C4-2B (cell line): ENCODE data around the gene SIT1.

Experiments
- H3K27ac ChIP-seq: fragments of 450-650 bp; 2 replicates; pipeline ENCODE4 v1.5.1; 2017
- ZFX ChIP-seq: fragments of 450-650 bp; IDR thresholded peaks from 2 replicates; pipeline ENCODE4 v1.6.1; 2017
- TF ChIP-seq, protein P1 (sequence below): fragments of 450-650 bp; conservative IDR thresholded peaks from 2 replicates; pipeline ENCODE4 v1.5.1; 2017; ENCODE audit warnings: mild to moderate bottlenecking

SIT1 gene

DNA sequence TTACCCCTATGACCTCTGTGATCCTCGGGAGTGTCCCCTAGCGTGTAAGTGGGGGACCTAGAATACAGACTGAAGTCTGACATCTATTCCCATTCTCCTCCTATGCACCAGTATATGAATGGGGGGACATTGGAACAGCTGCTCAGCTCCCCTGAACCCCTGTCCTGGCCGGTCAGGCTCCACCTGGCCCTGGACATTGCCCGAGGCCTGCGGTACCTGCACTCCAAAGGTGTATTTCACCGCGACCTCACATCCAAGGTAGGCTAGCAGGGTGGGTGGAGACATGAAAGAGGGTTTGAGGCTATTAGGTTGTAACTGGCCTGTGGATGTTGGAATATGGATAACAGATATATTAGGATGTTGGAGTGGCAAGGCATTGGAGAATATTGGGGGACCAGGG, 44.0 kb downstream of the SIT1 start:
- TF ChIP-seq, protein P1, sequence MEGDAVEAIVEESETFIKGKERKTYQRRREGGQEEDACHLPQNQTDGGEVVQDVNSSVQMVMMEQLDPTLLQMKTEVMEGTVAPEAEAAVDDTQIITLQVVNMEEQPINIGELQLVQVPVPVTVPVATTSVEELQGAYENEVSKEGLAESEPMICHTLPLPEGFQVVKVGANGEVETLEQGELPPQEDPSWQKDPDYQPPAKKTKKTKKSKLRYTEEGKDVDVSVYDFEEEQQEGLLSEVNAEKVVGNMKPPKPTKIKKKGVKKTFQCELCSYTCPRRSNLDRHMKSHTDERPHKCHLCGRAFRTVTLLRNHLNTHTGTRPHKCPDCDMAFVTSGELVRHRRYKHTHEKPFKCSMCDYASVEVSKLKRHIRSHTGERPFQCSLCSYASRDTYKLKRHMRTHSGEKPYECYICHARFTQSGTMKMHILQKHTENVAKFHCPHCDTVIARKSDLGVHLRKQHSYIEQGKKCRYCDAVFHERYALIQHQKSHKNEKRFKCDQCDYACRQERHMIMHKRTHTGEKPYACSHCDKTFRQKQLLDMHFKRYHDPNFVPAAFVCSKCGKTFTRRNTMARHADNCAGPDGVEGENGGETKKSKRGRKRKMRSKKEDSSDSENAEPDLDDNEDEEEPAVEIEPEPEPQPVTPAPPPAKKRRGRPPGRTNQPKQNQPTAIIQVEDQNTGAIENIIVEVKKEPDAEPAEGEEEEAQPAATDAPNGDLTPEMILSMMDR = no peak
- no peak for TF ChIP-seq ZFX
- no peak overlapping the region for H3K27ac ChIP-seq

DNA sequence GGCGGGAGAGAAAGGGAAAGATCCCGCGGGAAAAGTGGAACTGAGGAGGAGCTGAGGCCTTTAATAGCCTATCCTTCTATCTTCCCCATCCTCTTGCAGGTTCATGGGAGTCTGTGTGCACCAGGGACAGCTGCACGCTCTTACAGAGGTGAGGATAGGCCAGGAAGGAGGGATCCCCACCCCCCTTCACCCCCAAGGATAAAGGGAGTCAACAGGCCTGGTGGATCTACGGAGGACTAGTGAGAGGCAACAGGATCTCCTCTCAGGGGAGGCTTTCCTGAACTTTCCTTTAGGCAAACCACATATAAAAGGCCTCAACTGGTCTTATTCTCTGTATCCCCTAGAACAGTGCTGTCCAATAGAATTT, 44.6 kb downstream of the SIT1 start:
- H3K27ac ChIP-seq = peak overlapping the region; percentile 85
- TF ChIP-seq, protein P1 = no peak
- no peak for TF ChIP-seq ZFX

DNA sequence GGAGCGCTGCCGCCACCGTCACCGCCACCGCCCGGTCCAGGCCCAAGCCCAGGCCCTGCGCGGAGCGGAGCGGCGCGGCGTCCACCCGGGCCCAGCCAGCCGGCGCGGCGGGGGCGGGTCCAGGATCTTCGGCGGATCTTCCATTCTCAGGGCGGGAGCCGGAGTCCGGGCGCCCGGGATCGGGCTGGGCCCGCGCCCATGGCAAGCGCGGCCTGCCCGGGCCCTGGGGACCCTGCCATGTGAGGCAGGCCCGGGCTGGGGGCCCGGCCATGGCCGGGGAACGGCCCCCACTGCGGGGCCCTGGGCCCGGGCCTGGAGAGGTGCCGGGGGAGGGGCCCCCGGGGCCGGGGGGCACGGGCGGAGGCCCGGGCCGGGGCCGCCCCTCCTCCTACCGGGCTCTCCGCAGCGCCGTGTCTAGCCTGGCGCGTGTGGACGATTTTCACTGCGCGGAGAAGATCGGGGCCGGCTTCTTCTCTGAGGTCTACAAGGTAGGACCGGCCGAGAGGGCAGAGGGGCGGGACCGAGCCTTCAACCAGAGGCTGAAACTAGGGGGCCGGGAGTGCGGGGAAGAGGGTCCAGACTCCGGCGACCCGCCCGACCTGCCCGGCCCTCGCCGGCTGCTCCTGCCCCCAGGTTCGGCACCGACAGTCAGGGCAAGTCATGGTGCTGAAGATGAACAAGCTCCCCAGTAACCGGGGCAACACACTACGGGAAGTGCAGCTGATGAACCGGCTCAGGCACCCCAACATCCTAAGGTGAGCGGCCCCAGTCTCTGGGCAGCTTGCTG, 45.2 kb downstream of the SIT1 start:
- peak overlapping the region; percentile 85 for H3K27ac ChIP-seq
- peak; percentile 96 for TF ChIP-seq ZFX
- TF ChIP-seq, protein P1 = no peak

DNA sequence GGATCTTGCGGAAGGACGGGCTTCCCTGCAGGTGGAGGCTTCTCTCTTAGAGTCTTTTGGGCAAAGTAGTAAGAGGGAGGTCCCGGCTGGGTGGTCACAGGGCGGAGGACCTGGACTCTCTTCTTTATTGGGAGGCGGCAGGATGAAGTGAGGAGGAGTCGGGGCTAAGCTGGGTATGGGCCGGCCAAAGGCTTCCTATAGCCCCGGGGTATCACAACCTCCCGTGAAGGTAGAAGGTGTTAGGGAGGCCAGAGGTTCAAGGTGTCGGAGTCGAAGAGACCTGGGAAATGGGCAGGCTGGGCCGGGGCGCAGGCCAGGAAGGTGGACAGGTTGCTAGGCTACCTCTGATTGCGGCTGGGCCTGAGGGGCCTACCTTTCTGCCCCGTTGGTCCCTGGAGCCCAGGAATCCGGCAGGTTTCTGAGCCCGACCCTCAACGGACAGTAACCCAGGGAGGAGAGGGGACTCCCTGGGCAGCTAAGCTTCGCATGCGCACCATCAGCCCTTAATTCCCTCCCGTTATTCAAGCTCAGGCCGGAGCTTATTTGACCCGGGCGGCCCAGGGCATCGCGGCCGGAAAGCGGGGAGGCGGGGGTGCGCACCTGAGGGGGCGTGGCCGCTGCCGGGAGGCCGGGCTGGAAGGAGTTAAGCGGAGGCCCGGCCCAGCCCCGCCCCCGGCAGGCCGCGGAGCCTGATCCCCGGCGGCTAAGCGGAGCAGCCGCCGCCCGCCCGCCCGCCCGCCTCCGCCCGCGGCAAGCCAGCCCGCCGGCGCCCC, 46.0 kb downstream of the SIT1 start, which contains the start of gene TESK1:
Gene TESK1 (plus strand): TSS at position 685 of the 773 bp plus-strand sequence. CDS start 358 bp downstream, outside the sequence.
- no peak for TF ChIP-seq ZFX
- TF ChIP-seq, protein P1 = no peak
- peak within 1 kb of the TSS; percentile 85 for H3K27ac ChIP-seq

DNA sequence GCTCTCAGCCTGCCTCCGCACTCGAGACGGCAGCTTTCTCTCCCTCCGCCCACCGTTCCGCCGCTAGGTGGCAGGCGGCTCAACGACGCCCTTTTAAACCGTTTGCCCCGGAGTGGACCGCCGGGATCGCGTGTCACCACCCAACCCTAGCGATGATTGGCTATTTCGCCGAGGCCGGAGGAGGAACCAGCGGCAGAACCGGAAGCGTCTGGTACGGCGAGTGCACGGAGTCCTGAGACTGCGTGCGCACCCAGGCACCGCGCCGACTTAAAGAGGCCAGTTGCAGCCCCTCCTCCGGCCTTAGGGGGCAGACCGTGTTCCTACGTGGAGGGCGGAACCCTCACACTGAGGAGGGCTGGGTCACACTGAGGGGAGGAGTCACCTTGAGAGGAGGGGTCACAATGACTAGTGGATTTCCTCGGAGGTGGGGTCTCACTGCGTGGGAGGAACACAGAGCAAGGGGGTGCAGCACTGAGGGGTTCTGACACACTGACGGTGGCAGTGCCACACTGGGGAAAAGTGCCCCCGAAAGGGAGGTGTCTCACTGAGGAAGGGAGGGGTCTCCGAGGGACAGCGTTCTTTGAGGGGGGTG, 46.6 kb downstream of the SIT1 start:
- TF ChIP-seq ZFX = no peak
- TF ChIP-seq, protein P1 = peak; percentile 99
- peak overlapping the region; percentile 85 for H3K27ac ChIP-seq

DNA sequence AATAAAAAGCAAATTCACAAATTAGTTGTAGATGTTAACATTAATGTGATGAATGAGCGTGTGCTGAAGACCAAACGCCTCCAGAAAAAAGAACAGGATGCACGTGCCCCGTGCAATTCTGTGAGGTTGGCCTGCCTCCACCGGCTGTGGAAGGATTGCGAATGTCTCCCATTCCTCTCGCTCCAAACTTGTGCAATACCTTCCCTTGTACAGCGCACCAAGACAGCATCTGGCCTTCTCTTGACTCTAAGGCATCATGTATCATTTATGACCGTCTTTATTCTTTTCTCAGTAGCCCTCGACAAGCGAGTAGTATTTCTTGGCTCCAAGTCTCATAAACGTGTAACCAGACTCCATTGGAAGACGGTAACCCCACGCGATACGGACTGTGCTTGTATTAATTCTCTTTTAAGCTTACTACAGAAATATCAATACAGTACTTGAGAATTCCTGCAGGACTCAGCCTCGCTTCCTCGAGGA, 47.2 kb downstream of the SIT1 start:
- TF ChIP-seq ZFX = no peak
- TF ChIP-seq, protein P1 = no peak
- H3K27ac ChIP-seq = peak overlapping the region; percentile 85
